Heart right ventricle (tissue), 16 donors: Measurements from ENCODE around the gene ZNF260. TPM values are rescaled to one million over a fixed set of nuclear protein-coding genes. Genes with fewer than 3 reads are reported as not detected.
A peak's percentile ranks its signal among the peaks of the same experiment; 100 is the strongest.

Source experiments
- ATAC-seq, 8 donors: fragments of 200-7000 bp; cut with Tn5 transposase; one replicate each; pipeline ENCODE4 v1.9.1; 2020; ENCODE audit warnings: mild to moderate bottlenecking in 8 of 8, moderate library complexity in 8 of 8, moderate number of reproducible peaks in 1 of 8
- DNase-seq, 2 donors: peaks; one replicate each; pipeline ENCODE4 v3.0.0-alpha.2; 2020
- H3K27ac ChIP-seq, 10 donors: fragments of 200-600 bp; sonication (generic) in 2 of 10; one replicate each; pipeline versions ENCODE4 v1.5.0 to v1.8.0; 2020 to 2022; ENCODE audit warnings: mild to moderate bottlenecking in 3 of 10
- H3K27me3 ChIP-seq, 7 donors: fragments of 200-600 bp; one replicate each; pipeline ENCODE4 v1.8.0; 2021 to 2022; ENCODE audit warnings: mild to moderate bottlenecking in 2 of 7
- H3K36me3 ChIP-seq, 9 donors: fragments of 200-600 bp; sonication (generic) in 1 of 9; one replicate each; pipeline versions ENCODE4 v1.5.0 to v1.8.0; 2020 to 2022; ENCODE audit warnings: mild to moderate bottlenecking in 2 of 9
- H3K4me1 ChIP-seq, 9 donors: fragments of 200-600 bp; sonication (generic) in 1 of 9; one replicate each; pipeline versions ENCODE4 v1.5.0 to v1.8.0; 2020 to 2022; ENCODE audit warnings: mild to moderate bottlenecking in 4 of 9
- H3K4me3 ChIP-seq, 10 donors: fragments of 200-600 bp; sonication (generic) in 2 of 10; one replicate each; pipeline versions ENCODE4 v1.5.0 to v1.8.0; 2020 to 2022; ENCODE audit warnings: mild to moderate bottlenecking in 7 of 10, moderate library complexity in 2 of 10
- H3K9me3 ChIP-seq, 11 donors: fragments of 200-600 bp in 10 of 11; sonication (generic) in 2 of 11; one replicate each; pipeline versions ENCODE4 v1.5.0 to v1.8.0; 2013 to 2022; ENCODE audit warnings: mild to moderate bottlenecking in 2 of 11, control low read depth in 1 of 11, moderate library complexity in 1 of 11
- WGBS, 2 donors: extraction: QIAGEN DNeasy Blood & Tissue Kit; methylation state at CpG; one replicate each; pipeline ENCODE4 v1.1.7; 2013; ENCODE audit warnings: inconsistent platforms in 1 of 2; 5-methylcytosine and 5-hydroxymethylcytosine counted together
- intact Hi-C, 10 donors: fragments of 100-400 bp; cut with DNase I; formaldehyde crosslinking; loops; one replicate each; pipeline versions ENCODE4 v1.11.1 to v1.14.2; 2022
- polyA plus RNA-seq, 2 donors: library from polyadenylated mRNA; stranded (reverse); fragments of 200-250 nt; gene quantifications; one replicate each; pipeline ENCODE4 v1.2.3, GENCODE V29; 2013
- total RNA-seq, 10 donors: library from RNA; stranded (reverse); fragmentation: NEBNext Ultra II Directional in 3 of 10; extraction: Animal tissue kit (Norgen Biotek cat#: 25700) in 3 of 10; gene quantifications; one replicate each; pipeline versions ENCODE4 v1.2.1 to v1.2.4, GENCODE V29; 2021 to 2023
- TF ChIP-seq, protein P1 (sequence below), 9 donors: fragments of 200-600 bp; sonication (generic) in 2 of 9; IDR thresholded peaks; one replicate each; pipeline versions ENCODE4 v1.5.0 to v1.8.0; 2021 to 2022; ENCODE audit warnings: antibody characterized with exemption in 9 of 9, mild to moderate bottlenecking in 5 of 9, moderate library complexity in 1 of 9
- donor health status: Arrhythmogenic right ventricular cardiomyopathy.
- donor health status: ischemic (EF 13 %, LVEDD 7.1; RV severe dilation, severe dysfunction).
- donor health status: healthy with polysubstance abuse.
- donor health status: DM: no; HTN: yes; CAD: no.
- donor health status: DM: no; HTN: no; CAD: no.
- donor health status: ischemic (EF 25% LVEDD 6.9; RV normal size, moderate dysfunction).
- donor health status: ischemic (EF 25% LVEDD 5.7; RV mildly dilated, moderate dysfunction).
- donor health status: healthy.
- donor health status: DM: yes; HTN: yes; CAD: no.
- donor health status: Ischemic cardiomyopathy.
- donor health status: ischemic (EF 35%, LVEDD 5.7; RV mildly dilated, moderate dysfunction).
- donor health status: nonischemic (EF 11% LVEDD 7.7; RV severe dilation, severe dysfunction).
- donor health status: DM: yes; HTN: yes; CAD: no.
- donor health status: PGD.
- donor health status: ischemic (EF 29% LVEDD 5.4; RV normal size, mild dysfunction).
- donor health status: nonischemic (EF 23%, LVEDD 6.1; RV moderate dilation, normal function).

Gene ZNF260
- total and polyA plus RNA-seq, 12 donors = 2.7 to 12.8 (median 7.9) TPM

DNA sequence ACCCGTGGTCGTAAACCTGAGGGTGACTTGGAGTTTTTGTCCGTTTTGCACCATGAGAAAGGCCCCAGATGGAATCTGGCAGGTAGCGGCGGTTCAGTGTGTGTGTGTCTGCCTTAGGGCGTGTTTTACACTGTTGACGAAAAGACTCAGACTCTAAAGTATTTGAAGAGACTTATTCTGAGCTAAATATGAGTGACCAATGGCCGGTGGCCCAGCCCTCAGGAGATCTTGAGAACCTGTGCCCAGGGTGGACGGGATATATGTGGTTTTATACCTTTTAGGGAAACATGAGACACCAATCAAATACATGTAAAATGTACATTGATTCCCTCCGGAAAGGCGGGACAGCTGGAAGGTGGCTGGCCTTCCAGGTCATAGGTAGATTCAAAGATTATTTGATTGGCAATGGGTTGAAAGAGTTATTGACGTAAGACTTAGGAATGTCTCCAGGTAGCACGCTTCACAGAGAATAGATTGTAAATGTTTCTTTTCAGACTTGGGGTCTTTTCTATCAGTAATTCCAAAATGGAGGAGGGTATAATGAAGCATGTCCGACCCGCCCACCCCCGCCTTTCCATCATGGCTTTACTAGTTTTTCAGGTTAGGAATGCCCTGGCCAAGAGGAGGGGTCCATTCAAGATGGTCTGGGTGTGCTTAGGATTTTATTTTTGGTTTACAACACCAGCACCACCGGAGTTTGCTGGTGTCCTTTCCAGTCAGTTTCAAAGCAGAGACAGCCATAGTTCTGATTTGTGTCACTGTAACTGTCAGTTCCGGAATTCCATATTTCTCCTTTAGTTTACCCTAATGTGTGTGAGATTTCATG lies 46.0 kb upstream of the ZNF260 start:
- Histone ChIP-seq H3K9me3 (peaks cover 0 to 73% (median 0%) of the 10 kb centered on the region in 11 donors), H3K4me1 (peaks cover 3 to 26% (median 19%) of the 10 kb centered on the region in 9 donors), H3K4me3 (peak overlapping the region; percentile 69 to 89 (median 83)), H3K36me3 (peaks cover 0 to 70% (median 37%) of the 10 kb centered on the region in 9 donors), H3K27ac (peak overlapping the region; percentile 17 to 91 (median 87)), H3K27me3 (no peaks in the 10 kb centered on the region)
- ATAC-seq (peak in 3 of 8 donors; percentile 5 to 37 (median 27)), DNase-seq (no peak)
- TF ChIP-seq, protein P1, sequence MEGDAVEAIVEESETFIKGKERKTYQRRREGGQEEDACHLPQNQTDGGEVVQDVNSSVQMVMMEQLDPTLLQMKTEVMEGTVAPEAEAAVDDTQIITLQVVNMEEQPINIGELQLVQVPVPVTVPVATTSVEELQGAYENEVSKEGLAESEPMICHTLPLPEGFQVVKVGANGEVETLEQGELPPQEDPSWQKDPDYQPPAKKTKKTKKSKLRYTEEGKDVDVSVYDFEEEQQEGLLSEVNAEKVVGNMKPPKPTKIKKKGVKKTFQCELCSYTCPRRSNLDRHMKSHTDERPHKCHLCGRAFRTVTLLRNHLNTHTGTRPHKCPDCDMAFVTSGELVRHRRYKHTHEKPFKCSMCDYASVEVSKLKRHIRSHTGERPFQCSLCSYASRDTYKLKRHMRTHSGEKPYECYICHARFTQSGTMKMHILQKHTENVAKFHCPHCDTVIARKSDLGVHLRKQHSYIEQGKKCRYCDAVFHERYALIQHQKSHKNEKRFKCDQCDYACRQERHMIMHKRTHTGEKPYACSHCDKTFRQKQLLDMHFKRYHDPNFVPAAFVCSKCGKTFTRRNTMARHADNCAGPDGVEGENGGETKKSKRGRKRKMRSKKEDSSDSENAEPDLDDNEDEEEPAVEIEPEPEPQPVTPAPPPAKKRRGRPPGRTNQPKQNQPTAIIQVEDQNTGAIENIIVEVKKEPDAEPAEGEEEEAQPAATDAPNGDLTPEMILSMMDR (IDR thresholded peaks at IDR 0.05) = no peak
- 25 to 29% methylated on average over 18 of the region's 18 CpGs for WGBS, 2 donors
- intact Hi-C loops = loop anchor here in 3 of 10 donors (1.0 to 10.0 kb wide), 4 partner anchors 31 to 261 kb away; partner anchors contain the start of genes ZNF260 (in 2 of the 3), ZNF382 (in 1 of the 3), ZNF567 (in 1 of the 3) and ZNF790 (in 1 of the 3)

DNA sequence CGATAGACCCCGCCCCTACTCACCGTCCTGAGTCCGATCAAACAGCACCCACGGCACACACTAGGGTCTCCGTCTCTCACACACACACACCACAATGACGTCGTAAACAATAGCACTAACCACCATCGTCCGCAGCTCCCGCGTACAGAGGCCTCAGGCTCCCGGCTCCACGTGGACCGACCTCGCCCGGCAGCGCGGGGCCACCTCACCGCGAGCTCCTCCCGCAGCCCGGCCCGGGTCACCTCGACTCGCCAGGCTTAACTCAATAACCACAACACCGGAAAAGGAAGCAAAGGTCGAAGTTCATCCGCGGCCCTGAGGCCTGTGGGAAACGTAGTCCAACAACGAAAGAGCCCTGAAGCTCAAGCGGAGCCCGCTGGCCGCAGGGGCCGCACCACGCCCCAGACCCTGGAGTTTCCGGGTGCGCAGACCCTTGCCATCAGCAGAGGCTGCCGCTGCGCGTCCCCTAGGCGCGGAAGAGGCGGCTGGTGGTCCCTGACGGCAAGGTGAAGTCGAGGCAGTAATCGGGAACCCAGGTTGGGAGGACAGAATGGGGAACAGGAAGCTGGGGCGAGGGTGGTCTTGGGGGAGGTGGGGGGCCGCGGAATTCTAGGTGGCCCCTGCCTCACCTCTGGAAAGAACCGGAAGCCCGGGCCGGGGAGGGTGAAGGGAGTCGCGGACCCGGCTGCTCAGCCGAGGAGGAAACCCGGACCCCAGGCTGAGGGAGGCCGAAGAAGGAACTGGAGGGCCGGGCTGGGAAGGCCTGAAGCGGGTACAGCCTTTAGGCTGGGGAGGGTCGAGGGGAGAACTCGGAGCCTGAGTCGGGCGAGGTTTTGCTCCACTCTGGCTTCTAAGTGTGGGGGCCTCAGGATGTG lies 45.2 kb upstream of the ZNF260 start, which contains the start of gene ZNF529:
Gene ZNF529, minus strand, starts transcription at position 273 of the 875 bp plus-strand sequence. CDS start 946 bp downstream, outside the sequence.
- 1% methylated on average over 66 of the region's 66 CpGs for WGBS, 2 donors
- Histone ChIP-seq H3K36me3 (peaks cover 0 to 70% (median 37%) of the 10 kb centered on the region in 9 donors), H3K27me3 (no peaks in the 10 kb centered on the region), H3K4me3 (peak within 1 kb of the TSS; percentile 69 to 89 (median 83)), H3K27ac (peak within 1 kb of the TSS; percentile 17 to 91 (median 87)), H3K9me3 (peaks cover 0 to 74% (median 3%) of the 10 kb centered on the region in 11 donors), H3K4me1 (peaks cover 3 to 26% (median 19%) of the 10 kb centered on the region in 9 donors)
- ATAC-seq (peak; percentile 98 to 99 (median 99)), DNase-seq (peak; percentile 82 to 91)
- TF ChIP-seq, protein P1 (IDR thresholded peaks at IDR 0.05) = peak in 2 of 9 donors; percentile 8 to 13
- intact Hi-C loops = loop anchor here in 3 of 10 donors (1.0 to 10.0 kb wide), 4 partner anchors 32 to 262 kb away; partner anchors contain the start of genes ZNF260 (in 2 of the 3), ZNF382 (in 1 of the 3), ZNF567 (in 1 of the 3) and ZNF790 (in 1 of the 3)

DNA sequence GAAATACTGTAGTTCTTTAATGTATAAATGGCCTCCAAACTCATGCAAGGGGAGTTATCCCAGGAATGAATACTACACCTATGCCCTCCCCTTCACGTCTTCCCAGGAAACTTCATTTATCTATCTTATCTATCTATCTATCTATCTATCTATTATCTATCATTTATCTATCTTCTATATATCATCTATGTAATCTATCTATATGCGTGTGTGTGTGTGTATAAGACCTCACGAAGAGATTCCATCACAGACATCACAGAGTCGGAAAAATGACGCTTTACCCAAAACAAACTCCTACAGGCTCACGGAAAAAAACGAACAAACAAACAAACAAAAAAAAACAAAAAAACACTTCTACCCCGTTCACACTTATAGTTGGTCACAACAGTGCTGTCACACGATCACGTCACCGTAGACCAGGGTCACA lies 44.5 kb upstream of the ZNF260 start:
- intact Hi-C loops = loop anchor here in 3 of 10 donors (1.0 to 10.0 kb wide), 4 partner anchors 33 to 262 kb away; partner anchors contain the start of genes ZNF260 (in 2 of the 3), ZNF382 (in 1 of the 3), ZNF567 (in 1 of the 3) and ZNF790 (in 1 of the 3)
- DNase-seq (no peak), ATAC-seq (no peak)
- peaks cover 0 to 70% (median 37%) of the 10 kb centered on the region in 9 donors for H3K36me3 ChIP-seq
- H3K27me3 ChIP-seq = no peaks in the 10 kb centered on the region
- peak overlapping the region; percentile 69 to 89 (median 83) for H3K4me3 ChIP-seq
- peaks cover 3 to 26% (median 19%) of the 10 kb centered on the region in 9 donors for H3K4me1 ChIP-seq
- TF ChIP-seq, protein P1 (IDR thresholded peaks at IDR 0.05) = no peak
- H3K27ac ChIP-seq = peak overlapping the region in 9 of 10 donors; percentile 82 to 91 (median 87)
- H3K9me3 ChIP-seq = peaks cover 0 to 76% (median 9%) of the 10 kb centered on the region in 11 donors
- 0 to 4% methylated on average over 11 of the region's 11 CpGs for WGBS, 2 donors
